Tibial artery (tissue), 4 donors: ENCODE measurements around the gene MRTFB.
A peak's percentile ranks its signal among the peaks of the same experiment; 100 is the strongest.

Source experiments
- DNase-seq, 2 donors: peaks; one replicate each; pipeline ENCODE4 v3.0.0-alpha.2; 2019
- H3K27ac ChIP-seq, 2 donors: fragments of 200-600 bp; sonication (generic) in 1 of 2; 1 replicate in 1 of 2; 2 replicates in 1 of 2; pipeline ENCODE4 v1.5.1; 2018 to 2019; ENCODE audit warnings: mild to moderate bottlenecking in 1 of 2
- H3K27me3 ChIP-seq, 2 donors: fragments of 200-600 bp; sonication (generic) in 1 of 2; one replicate each; pipeline versions ENCODE4 v1.5.1 to v1.6.0; 2016 to 2019
- H3K36me3 ChIP-seq, 3 donors: fragments of 200-600 bp; sonication (generic) in 2 of 3; one replicate each; pipeline ENCODE4 v1.5.1; 2016 to 2019; ENCODE audit warnings: mild to moderate bottlenecking in 2 of 3
- H3K4me1 ChIP-seq, 4 donors: fragments of 200-600 bp; sonication (generic) in 2 of 4; 1 replicate in 3 of 4; 2 replicates in 1 of 4; pipeline ENCODE4 v1.5.1; 2016 to 2019
- H3K4me3 ChIP-seq, 2 donors: fragments of 200-600 bp; sonication (generic) in 1 of 2; 1 replicate in 1 of 2; 2 replicates in 1 of 2; pipeline ENCODE4 v1.5.1; 2018 to 2019; ENCODE audit warnings: mild to moderate bottlenecking in 2 of 2
- H3K9me3 ChIP-seq, 3 donors: fragments of 200-600 bp; sonication (generic) in 1 of 3; one replicate each; pipeline ENCODE4 v1.5.1; 2016 to 2019
- intact Hi-C: fragments of 100-400 bp; cut with DNase I; formaldehyde crosslinking; loops from one replicate; pipeline ENCODE4 v1.15.0; 2023; ENCODE audit warnings: low total_unique reads
- TF ChIP-seq, protein P1 (sequence below), 2 experiments: fragments of 200-600 bp in 1 of 2; fragments of 450-650 bp in 1 of 2; IDR thresholded peaks; one replicate each; pipeline ENCODE4 v1.5.1; 2017 to 2019; ENCODE audit warnings: antibody characterized with exemption in 2 of 2, mild to moderate bottlenecking in 1 of 2, moderate library complexity in 1 of 2

MRTFB gene

DNA sequence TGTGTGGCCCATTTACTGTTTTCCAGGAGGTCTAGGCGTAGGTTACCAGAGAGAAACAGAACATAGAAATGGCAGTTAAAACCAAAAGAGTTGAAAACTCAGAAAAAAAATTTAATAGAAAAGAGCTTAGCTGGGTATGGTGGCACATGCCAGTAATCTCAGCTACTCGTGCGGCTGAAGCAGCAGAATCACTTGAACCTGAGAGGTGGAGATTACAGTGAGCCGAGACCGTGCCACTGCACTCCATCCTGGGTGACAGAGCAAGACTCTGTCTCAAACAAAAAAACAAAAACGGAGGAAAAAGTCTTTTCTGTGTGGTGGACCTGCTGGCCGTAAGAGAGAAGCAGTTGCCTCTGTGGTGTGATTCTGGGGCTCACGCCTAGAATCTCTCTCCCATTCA is 35.8 kb downstream of the MRTFB start:
- TF ChIP-seq, protein P1, sequence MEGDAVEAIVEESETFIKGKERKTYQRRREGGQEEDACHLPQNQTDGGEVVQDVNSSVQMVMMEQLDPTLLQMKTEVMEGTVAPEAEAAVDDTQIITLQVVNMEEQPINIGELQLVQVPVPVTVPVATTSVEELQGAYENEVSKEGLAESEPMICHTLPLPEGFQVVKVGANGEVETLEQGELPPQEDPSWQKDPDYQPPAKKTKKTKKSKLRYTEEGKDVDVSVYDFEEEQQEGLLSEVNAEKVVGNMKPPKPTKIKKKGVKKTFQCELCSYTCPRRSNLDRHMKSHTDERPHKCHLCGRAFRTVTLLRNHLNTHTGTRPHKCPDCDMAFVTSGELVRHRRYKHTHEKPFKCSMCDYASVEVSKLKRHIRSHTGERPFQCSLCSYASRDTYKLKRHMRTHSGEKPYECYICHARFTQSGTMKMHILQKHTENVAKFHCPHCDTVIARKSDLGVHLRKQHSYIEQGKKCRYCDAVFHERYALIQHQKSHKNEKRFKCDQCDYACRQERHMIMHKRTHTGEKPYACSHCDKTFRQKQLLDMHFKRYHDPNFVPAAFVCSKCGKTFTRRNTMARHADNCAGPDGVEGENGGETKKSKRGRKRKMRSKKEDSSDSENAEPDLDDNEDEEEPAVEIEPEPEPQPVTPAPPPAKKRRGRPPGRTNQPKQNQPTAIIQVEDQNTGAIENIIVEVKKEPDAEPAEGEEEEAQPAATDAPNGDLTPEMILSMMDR (IDR thresholded peaks at IDR 0.05): no peak

GRCh38 chr16:14109077-14109775 is 38.1 kb downstream of the MRTFB start:
- intact Hi-C loops: no loop called here
- DNase-seq: no peak
- no peaks in the 10 kb centered on the region for H3K9me3 ChIP-seq
- no peak overlapping the region for H3K4me3 ChIP-seq
- H3K4me1 ChIP-seq: peaks cover 0 to 73% (median 35%) of the 10 kb centered on the region in 4 donors
- TF ChIP-seq, protein P1 (IDR thresholded peaks at IDR 0.05): no peak
- no peak overlapping the region for H3K27ac ChIP-seq
- H3K27me3 ChIP-seq: no peaks in the 10 kb centered on the region
- H3K36me3 ChIP-seq: no peaks in the 10 kb centered on the region

More for the DNA sequence above, 35.8 kb downstream of the MRTFB start:
- no peak overlapping the region for H3K27ac ChIP-seq
- no peaks in the 10 kb centered on the region for H3K27me3 ChIP-seq
- no peak overlapping the region for H3K4me3 ChIP-seq
- peaks cover 0 to 73% (median 31%) of the 10 kb centered on the region in 4 donors for H3K4me1 ChIP-seq
- H3K9me3 ChIP-seq: no peaks in the 10 kb centered on the region
- no peak for DNase-seq
- intact Hi-C loops: no loop called here
- H3K36me3 ChIP-seq: no peaks in the 10 kb centered on the region

DNA sequence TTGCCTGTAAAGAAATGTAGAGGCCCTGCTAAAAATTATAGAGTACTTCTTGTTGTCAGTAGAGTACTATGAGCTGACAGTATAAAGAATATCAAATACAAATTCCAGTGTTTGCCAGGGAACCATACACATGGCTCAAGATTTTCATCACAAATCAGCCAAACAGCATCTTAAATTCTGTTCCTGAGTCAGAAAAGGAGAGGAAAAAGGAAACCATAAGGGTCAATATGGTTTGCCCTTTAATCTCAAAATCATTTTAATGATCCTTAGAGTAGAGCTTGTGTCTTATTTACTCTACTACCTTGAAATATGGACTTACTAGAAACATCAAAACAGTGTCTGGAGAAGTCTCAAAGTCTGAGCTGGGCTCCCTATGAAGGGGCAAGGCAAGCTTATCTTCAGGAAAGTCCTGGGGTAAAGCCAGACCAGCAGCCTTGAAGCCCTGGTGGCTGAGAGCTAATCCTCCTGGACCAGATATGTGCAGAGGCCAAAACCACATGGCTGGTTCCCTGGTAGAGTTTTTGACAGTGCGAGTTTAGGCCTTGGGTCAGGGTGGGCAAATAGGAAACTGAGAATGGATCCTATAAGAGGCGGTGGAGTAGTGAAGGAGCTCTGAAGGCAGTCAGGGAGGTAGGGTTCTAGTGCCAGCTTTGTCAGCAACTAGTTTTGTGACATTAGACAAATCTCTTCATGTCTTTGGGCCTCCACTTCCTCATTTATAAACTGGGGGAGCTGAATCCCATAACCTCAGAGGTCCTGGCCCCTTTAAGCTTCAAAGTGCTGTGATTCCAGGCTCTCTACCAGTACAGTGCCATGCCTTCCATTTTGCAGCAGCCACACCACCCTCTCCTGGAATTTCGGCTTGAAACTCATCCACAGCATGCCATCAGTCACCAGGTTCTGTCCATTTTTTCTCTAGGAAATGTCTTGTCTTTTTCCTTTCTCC is 38.9 kb downstream of the MRTFB start:
- Histone ChIP-seq H3K4me3 (no peak overlapping the region), H3K4me1 (peaks cover 0 to 74% (median 42%) of the 10 kb centered on the region in 4 donors), H3K36me3 (no peaks in the 10 kb centered on the region), H3K27ac (peak overlapping the region in 1 of 2 donors; percentile 20), H3K9me3 (no peaks in the 10 kb centered on the region), H3K27me3 (no peaks in the 10 kb centered on the region)
- TF ChIP-seq, protein P1 (IDR thresholded peaks at IDR 0.05): no peak
- intact Hi-C loops: no loop called here
- no peak for DNase-seq

- Histone ChIP-seq H3K27me3 (no peaks in the 10 kb centered on the region), H3K4me1 (peaks cover 0 to 76% (median 45%) of the 10 kb centered on the region in 4 donors), H3K36me3 (no peaks in the 10 kb centered on the region), H3K27ac (peak overlapping the region in 1 of 2 donors; percentile 20), H3K4me3 (no peak overlapping the region), H3K9me3 (no peaks in the 10 kb centered on the region)
- intact Hi-C loops: no loop called here
- DNase-seq: no peak
- TF ChIP-seq, protein P1 (IDR thresholded peaks at IDR 0.05): no peak
These were observed 39.7 kb downstream of the MRTFB start for GRCh38 chr16:14110728-14111251.

DNA sequence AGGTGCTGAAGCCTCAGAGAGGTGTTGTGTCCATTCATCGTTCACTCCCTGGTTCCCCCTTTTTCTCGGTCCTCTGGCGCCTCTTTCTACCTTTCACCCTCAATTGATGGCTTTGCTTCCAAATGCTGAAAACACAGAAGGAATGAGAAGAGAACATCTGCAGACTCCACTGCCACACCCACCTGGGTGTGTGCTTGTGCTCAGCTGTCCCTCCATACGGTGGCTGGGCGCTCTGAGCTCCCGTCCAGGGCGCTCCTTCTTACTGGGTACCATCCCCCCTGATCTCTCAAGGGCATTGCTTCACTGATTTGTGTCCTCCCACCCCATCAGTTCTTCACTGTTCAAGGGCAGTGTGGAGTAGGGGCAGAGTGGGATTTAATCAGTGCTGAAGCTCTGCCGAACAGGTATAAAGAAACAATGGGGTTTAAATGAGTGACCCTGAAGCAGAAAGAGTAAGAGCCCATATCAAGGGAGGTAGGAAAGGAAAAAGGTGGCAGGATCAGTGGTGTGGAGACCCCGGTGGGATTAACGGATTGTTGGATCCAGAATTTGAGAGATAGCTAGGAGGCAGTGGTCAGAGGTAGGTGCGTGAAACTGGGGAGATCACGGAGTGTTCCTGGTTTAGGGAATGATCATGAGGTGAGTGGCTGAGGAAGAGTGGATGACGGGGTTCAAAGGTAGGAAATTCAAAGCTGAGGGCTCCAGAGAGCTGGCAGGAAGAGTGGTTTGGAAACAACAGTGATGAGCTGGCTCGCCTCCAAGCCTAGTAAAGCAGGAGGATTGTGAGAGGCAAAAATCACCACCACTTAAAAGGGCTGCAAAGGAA is 40.8 kb downstream of the MRTFB start:
- peak in 1 of 2 donors; percentile 38 for DNase-seq
- TF ChIP-seq, protein P1 (IDR thresholded peaks at IDR 0.05): no peak
- intact Hi-C loops: no loop called here
- Histone ChIP-seq H3K27me3 (no peaks in the 10 kb centered on the region), H3K9me3 (no peaks in the 10 kb centered on the region), H3K4me3 (no peak overlapping the region), H3K36me3 (no peaks in the 10 kb centered on the region), H3K4me1 (peaks cover 0 to 66% (median 47%) of the 10 kb centered on the region in 4 donors), H3K27ac (peak overlapping the region; percentile 29 to 37)
